ENCODE results near the gene CDC42EP4.
A peak's percentile ranks its signal among the peaks of the same experiment; 100 is the strongest.

GRCh38 chr17:73342050-73342522 is 30.3 kb upstream of the CDC42EP4 start:
- TF ChIP-seq CTCF (conservative IDR thresholded peaks at IDR 0.05; ENCODE audit: low read depth in 2 of 2) (no peak), CREB1 (CRISPR knock-in tag; IDR thresholded peaks at IDR 0.05; ENCODE audit: low read depth) (no peak; the same call in 1 of the 2 replicates), POLR2AphosphoS5 (IDR thresholded peaks at IDR 0.05; ENCODE audit: low read depth) (0 out of 2 replicates have a peak, but pooled peaks have one; percentile 25)
